MM.1S (cell line): Measurements from ENCODE around the gene CLMP.

ENCODE experiments used
- CTCF ChIP-seq: fragments of 300-600 bp; sonication (generic); IDR thresholded peaks from 2 replicates; pipeline ENCODE4 v1.5.1; 2016; ENCODE audit warnings: antibody characterized with exemption, low read length, mixed read lengths
- EZH2 ChIP-seq: fragments of 300-600 bp; sonication (generic); optimal IDR thresholded peaks from 2 replicates; pipeline ENCODE3; 2017; ENCODE audit warnings: low read depth, mild to moderate bottlenecking, antibody characterized with exemption, low read length, mixed read lengths
- EZH2phosphoT487 ChIP-seq: fragments of 300-600 bp; sonication (generic); IDR thresholded peaks from 2 replicates; pipeline ENCODE4 v1.6.1; 2018; ENCODE audit warnings: antibody characterized with exemption, low read length

GRCh38 chr11:123143476-123143875 lies 51.6 kb downstream of the CLMP start:
- no peak for TF ChIP-seq EZH2phosphoT487
- no peak for TF ChIP-seq CTCF
- no peak for TF ChIP-seq EZH2
